ENCODE results near the gene DGUOK. TPM values are rescaled to one million over a fixed set of nuclear protein-coding genes. Genes with fewer than 3 reads are reported as not detected.

Gene DGUOK
- total and polyA plus RNA-seq, 12 donors = 40.0 to 112 (median 60.0) TPM

GRCh38 chr2:73925033-73925704 is 1.5 kb upstream of the DGUOK start:
- intact Hi-C loops (cut with DNase I) = no loop called here
- Histone ChIP-seq H3K27me3 (no peaks in the 10 kb centered on the region), H3K9me3 (replicated peaks in 1 of 3) (no peaks in the 10 kb centered on the region), H3K4me3 (no peak overlapping the region), H3K36me3 (replicated peaks in 1 of 2) (no peaks in the 10 kb centered on the region), H3K4me1 (replicated peaks in 1 of 2) (peaks cover 18 to 29% of the 10 kb centered on the region in 2 donors), H3K27ac (no peak overlapping the region)
- DNase-seq = no peak
- WGBS, 4 donors = 81 to 86% (median 83%) methylated on average over 7 of the region's 7 CpGs
- TF ChIP-seq POLR2A (IDR thresholded peaks at IDR 0.05) (no peak), CTCF (IDR thresholded peaks at IDR 0.05) (no peak)

- Histone ChIP-seq H3K4me1 (replicated peaks in 1 of 2) (peaks cover 18 to 36% of the 10 kb centered on the region in 2 donors), H3K27me3 (no peaks in the 10 kb centered on the region), H3K36me3 (replicated peaks in 1 of 2) (no peaks in the 10 kb centered on the region), H3K4me3 (peak overlapping the region in 2 of 4 donors; percentile 58 to 68), H3K27ac (peak overlapping the region in 2 of 5 donors; percentile 93 to 96), H3K9me3 (replicated peaks in 1 of 3) (no peaks in the 10 kb centered on the region)
- DNase-seq = peak in 1 of 7 donors; percentile 23
- no peak for TF ChIP-seq POLR2A (IDR thresholded peaks at IDR 0.05)
- TF ChIP-seq CTCF (IDR thresholded peaks at IDR 0.05) = no peak
- 74 to 80% (median 79%) methylated on average over 13 of the region's 13 CpGs for WGBS, 4 donors
- intact Hi-C loops (cut with DNase I) = no loop called here
Measured at GRCh38 chr2:73925853-73926492, 707 bp upstream of the DGUOK start.

GRCh38 chr2:73927344-73927743 is 664 bp downstream of the DGUOK start:
- H3K27ac ChIP-seq = peak overlapping the region; percentile 88 to 96 (median 93)
- peak overlapping the region in 3 of 4 donors; percentile 58 to 85 (median 68) for H3K4me3 ChIP-seq
- no peak for DNase-seq
- peaks cover 18 to 48% of the 10 kb centered on the region in 2 donors for H3K4me1 ChIP-seq (replicated peaks in 1 of 2)
- H3K36me3 ChIP-seq (replicated peaks in 1 of 2) = no peaks in the 10 kb centered on the region
- no peaks in the 10 kb centered on the region for H3K9me3 ChIP-seq (replicated peaks in 1 of 3)
- TF ChIP-seq POLR2A (IDR thresholded peaks at IDR 0.05) (no peak), CTCF (IDR thresholded peaks at IDR 0.05) (no peak)
- WGBS, 4 donors = 18 to 22% (median 18%) methylated on average over 6 of the region's 6 CpGs
- no peaks in the 10 kb centered on the region for H3K27me3 ChIP-seq
- intact Hi-C loops (cut with DNase I) = no loop called here

GRCh38 chr2:73928963-73929347 is 2.3 kb downstream of the DGUOK start:
- Histone ChIP-seq H3K27me3 (no peaks in the 10 kb centered on the region), H3K4me3 (no peak overlapping the region), H3K36me3 (replicated peaks in 1 of 2) (no peaks in the 10 kb centered on the region), H3K27ac (no peak overlapping the region), H3K4me1 (replicated peaks in 1 of 2) (peaks cover 18 to 52% of the 10 kb centered on the region in 2 donors), H3K9me3 (replicated peaks in 1 of 3) (no peaks in the 10 kb centered on the region)
- WGBS, 4 donors = 88 to 96% (median 89%) methylated on average over 2 of the region's 2 CpGs
- intact Hi-C loops (cut with DNase I) = no loop called here
- TF ChIP-seq POLR2A (IDR thresholded peaks at IDR 0.05) (no peak), CTCF (IDR thresholded peaks at IDR 0.05) (no peak)
- no peak for DNase-seq

Data from adrenal gland (tissue), 12 donors.